ENCODE results near the gene FXYD1. TPM values are rescaled to one million over a fixed set of nuclear protein-coding genes. Genes with fewer than 3 reads are reported as not detected.
A peak's percentile ranks its signal among the peaks of the same experiment; 100 is the strongest.

The FXYD1 gene
- total RNA-seq, 4 donors from 2014 or later, result 2.0 to 10.9 (median 6.7) TPM

DNA sequence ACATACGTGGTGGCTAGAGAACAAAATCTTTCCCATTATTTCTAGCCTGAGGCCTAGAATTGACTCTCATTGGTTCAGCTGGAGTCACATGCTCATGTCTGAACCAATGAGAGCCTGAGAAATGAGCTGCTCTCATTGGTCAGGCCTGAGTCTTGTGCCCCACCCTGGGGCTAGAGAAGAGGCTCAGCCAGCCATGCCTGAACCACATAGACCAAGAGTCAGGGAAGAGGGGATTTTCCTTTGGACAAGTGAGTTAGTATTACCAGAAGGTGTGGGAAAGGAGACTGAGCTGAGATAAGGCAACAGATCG, 22.8 kb downstream of the FXYD1 start:
- Histone ChIP-seq H3K27ac (no peak overlapping the region), H3K27me3 (no peaks in the 10 kb centered on the region), H3K4me1 (no peaks in the 10 kb centered on the region), H3K9me3 (peaks cover 4% of the 10 kb centered on the region), H3K36me3 (peaks cover 87% of the 10 kb centered on the region), H3K4me3 (no peak overlapping the region)
- DNase-seq (ENCODE audit: low spot score in 2 of 2), result peak in 1 of 2 donors; percentile 17
- WGBS, result 97% methylated on average over 2 of the region's 2 CpGs
- no peak for TF ChIP-seq EP300 (IDR thresholded peaks at IDR 0.05)
- no peak for TF ChIP-seq POLR2A (IDR thresholded peaks at IDR 0.05)
- TF ChIP-seq CTCF (IDR thresholded peaks at IDR 0.05), result no peak
- no peak for TF ChIP-seq POLR2AphosphoS5 (IDR thresholded peaks at IDR 0.05)

- WGBS, result 82% methylated on average over 6 of the region's 6 CpGs
- peaks cover 91% of the 10 kb centered on the region for H3K36me3 ChIP-seq
These were observed 24.1 kb downstream of the FXYD1 start for GRCh38 chr19:35162471-35163326.

DNA sequence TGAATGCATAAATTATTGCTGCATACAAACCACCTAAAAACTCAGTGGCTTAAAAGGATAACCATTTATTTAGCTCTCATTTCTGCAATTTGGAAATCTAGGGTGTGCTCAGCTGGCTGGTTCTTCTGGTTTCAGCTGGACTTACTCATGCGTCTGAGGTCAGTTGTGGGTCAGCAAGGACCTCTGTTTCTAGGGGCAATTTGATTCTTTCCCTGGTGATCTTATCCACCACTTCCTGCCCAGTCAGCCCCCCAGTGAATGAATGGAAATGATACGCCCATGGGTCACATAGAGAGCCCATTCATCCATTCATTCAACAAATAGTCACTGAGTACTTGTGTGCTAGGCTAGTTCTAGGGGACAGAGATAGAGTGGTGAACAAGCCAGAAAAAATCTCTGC, 25.8 kb downstream of the FXYD1 start:
- no peaks in the 10 kb centered on the region for H3K27me3 ChIP-seq
- WGBS, result 97% methylated on average over 2 of the region's 2 CpGs
- no peak overlapping the region for H3K27ac ChIP-seq
- peaks cover 76% of the 10 kb centered on the region for H3K36me3 ChIP-seq
- H3K4me3 ChIP-seq, result no peak overlapping the region
- H3K9me3 ChIP-seq, result peaks cover 4% of the 10 kb centered on the region
- no peak for TF ChIP-seq CTCF (IDR thresholded peaks at IDR 0.05)
- no peak for TF ChIP-seq POLR2AphosphoS5 (IDR thresholded peaks at IDR 0.05)
- no peak for TF ChIP-seq EP300 (IDR thresholded peaks at IDR 0.05)
- peaks cover 24% of the 10 kb centered on the region for H3K4me1 ChIP-seq
- DNase-seq (ENCODE audit: low spot score in 2 of 2), result no peak

More at GRCh38 chr19:35162471-35163326, 24.1 kb downstream of the FXYD1 start:
- no peaks in the 10 kb centered on the region for H3K27me3 ChIP-seq
- TF ChIP-seq POLR2A (IDR thresholded peaks at IDR 0.05) (no peak), CTCF (IDR thresholded peaks at IDR 0.05) (no peak), POLR2AphosphoS5 (IDR thresholded peaks at IDR 0.05) (no peak), EP300 (IDR thresholded peaks at IDR 0.05) (no peak)
- no peak overlapping the region for H3K27ac ChIP-seq
- peak in 1 of 2 donors; percentile 24 for DNase-seq (ENCODE audit: low spot score in 2 of 2)
- no peak overlapping the region for H3K4me3 ChIP-seq
- H3K4me1 ChIP-seq, result peaks cover 11% of the 10 kb centered on the region
- H3K9me3 ChIP-seq, result peaks cover 4% of the 10 kb centered on the region

GRCh38 chr19:35165200-35166058, 26.8 kb downstream of the FXYD1 start:
- Histone ChIP-seq H3K27me3 (no peaks in the 10 kb centered on the region), H3K27ac (no peak overlapping the region), H3K9me3 (peaks cover 4% of the 10 kb centered on the region), H3K4me1 (peaks cover 24% of the 10 kb centered on the region), H3K4me3 (no peak overlapping the region), H3K36me3 (peaks cover 77% of the 10 kb centered on the region)
- WGBS, result 70% methylated on average over 5 of the region's 5 CpGs
- DNase-seq (ENCODE audit: low spot score in 2 of 2), result peak; percentile 16 to 35
- TF ChIP-seq CTCF (IDR thresholded peaks at IDR 0.05) (no peak), POLR2A (IDR thresholded peaks at IDR 0.05) (no peak), POLR2AphosphoS5 (IDR thresholded peaks at IDR 0.05) (no peak), EP300 (IDR thresholded peaks at IDR 0.05) (no peak)
